IPS-20b (cell line): ENCODE measurements around the gene AGAP1.
A peak's percentile ranks its signal among the peaks of the same experiment; 100 is the strongest.

Source experiments
- H3K27ac ChIP-seq: one replicate; pipeline ENCODE4 v1.5.1; 2013; ENCODE audit warnings: low read length
- H3K27me3 ChIP-seq: 2 replicates; pipeline ENCODE4 v1.6.1; 2013; ENCODE audit warnings: mild to moderate bottlenecking, low read length, inconsistent platforms; ENCODE audit not compliant: insufficient read depth
- H3K36me3 ChIP-seq: 2 replicates; pipeline ENCODE4 v1.6.1; 2013; ENCODE audit warnings: low read depth, mild to moderate bottlenecking, inconsistent platforms, low read length, moderate library complexity; ENCODE audit not compliant: insufficient read depth
- H3K4me1 ChIP-seq: 2 replicates; pipeline ENCODE4 v1.6.1; 2013; ENCODE audit warnings: mild to moderate bottlenecking, control low read depth, inconsistent platforms, low read length, moderate library complexity; ENCODE audit not compliant: insufficient read depth
- H3K4me3 ChIP-seq: 2 replicates; pipeline ENCODE4 v1.5.1; 2013; ENCODE audit warnings: mild to moderate bottlenecking, low read length, inconsistent platforms
- H3K9ac ChIP-seq: 2 replicates; pipeline ENCODE4 v1.6.1; 2013; ENCODE audit warnings: low read depth, mild to moderate bottlenecking, inconsistent platforms, low read length, moderate library complexity
- H3K9me3 ChIP-seq: 2 replicates; pipeline ENCODE4 v1.6.1; 2013; ENCODE audit warnings: mild to moderate bottlenecking, low read depth, low read length, inconsistent platforms; ENCODE audit not compliant: insufficient read depth

Gene AGAP1

GRCh38 chr2:236167297-236168109 is 673.7 kb downstream of the AGAP1 start:
- Histone ChIP-seq H3K9ac (peak overlapping the region; percentile 2; the same call in 1 of the 2 replicates), H3K27ac (no peak overlapping the region), H3K9me3 (peaks cover 4% of the 10 kb centered on the region; the same call in 1 of the 2 replicates), H3K4me3 (peak overlapping the region; percentile 62), H3K36me3 (no peaks in the 10 kb centered on the region), H3K27me3 (peaks cover 100% of the 10 kb centered on the region), H3K4me1 (peaks cover 31% of the 10 kb centered on the region; the same call in 1 of the 2 replicates)

DNA sequence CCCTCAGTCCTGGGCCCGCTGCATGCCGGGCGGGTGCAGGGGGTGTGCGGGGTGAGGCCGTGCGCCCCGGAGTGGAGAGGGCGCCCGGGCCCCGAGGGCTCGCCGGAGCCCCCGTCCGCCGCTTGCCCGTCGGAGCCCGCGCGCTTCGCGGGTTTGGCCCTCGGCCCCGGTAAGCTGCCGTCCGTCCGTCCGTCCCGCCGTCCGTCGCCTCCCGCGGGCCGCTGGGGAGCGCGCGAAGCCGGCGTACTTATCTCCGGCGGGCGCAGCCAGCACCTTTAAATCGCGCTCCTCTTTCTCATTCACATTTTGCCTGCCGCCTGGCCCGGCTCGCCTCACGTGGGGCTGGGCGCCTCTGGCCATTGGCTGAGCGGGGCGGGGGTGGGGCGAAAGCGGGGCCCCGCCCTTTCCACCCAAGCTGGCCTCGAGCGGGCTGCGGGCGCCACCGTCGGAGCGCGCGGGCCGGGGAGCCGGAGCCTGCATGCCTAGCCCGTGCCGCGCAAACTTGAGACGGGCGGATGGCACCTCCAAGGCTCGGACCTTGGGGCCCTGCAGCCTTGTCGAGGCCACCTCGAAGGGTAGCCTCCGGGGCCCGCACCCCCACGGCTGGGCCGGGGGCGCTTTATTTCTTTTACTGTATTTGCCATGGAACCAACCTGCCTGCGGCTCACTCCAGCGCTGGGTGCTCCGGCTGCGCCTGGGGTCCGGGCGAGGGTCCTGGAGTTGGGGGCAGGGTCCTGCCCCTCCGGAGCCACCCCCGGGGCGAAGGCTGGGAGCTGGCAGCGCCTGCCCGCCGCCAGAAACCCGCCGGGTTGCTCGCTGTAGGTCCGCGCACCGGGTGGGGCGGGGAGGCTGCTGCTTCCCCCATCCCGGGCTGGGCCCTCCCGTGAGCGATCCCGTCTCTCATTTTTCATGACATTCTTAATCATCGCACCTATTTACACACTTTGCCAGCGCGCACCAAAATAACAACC is 674.6 kb downstream of the AGAP1 start, which contains the start of gene GBX2:
GBX2 (minus strand) TSS at position 277 of the 971 bp plus-strand sequence. CDS start 415 bp downstream, outside the sequence.
- Histone ChIP-seq H3K9me3 (no peaks in the 10 kb centered on the region; the same call in 1 of the 2 replicates), H3K9ac (no peak within 1 kb of the TSS), H3K4me3 (peak within 1 kb of the TSS; percentile 62; the same call in 1 of the 2 replicates), H3K27me3 (peaks cover 100% of the 10 kb centered on the region), H3K36me3 (no peaks in the 10 kb centered on the region), H3K27ac (no peak within 1 kb of the TSS), H3K4me1 (peaks cover 30% of the 10 kb centered on the region; the same call in 1 of the 2 replicates)

- H3K36me3 ChIP-seq: no peaks in the 10 kb centered on the region
- peak overlapping the region; percentile 48; the same call in 1 of the 2 replicates for H3K4me3 ChIP-seq
- no peak overlapping the region for H3K9ac ChIP-seq
- H3K27me3 ChIP-seq: peaks cover 100% of the 10 kb centered on the region
- H3K9me3 ChIP-seq: no peaks in the 10 kb centered on the region; the same call in 1 of the 2 replicates
- no peak overlapping the region for H3K27ac ChIP-seq
- H3K4me1 ChIP-seq: peaks cover 36% of the 10 kb centered on the region; the same call in 1 of the 2 replicates
Observed at GRCh38 chr2:236169151-236169721, 675.4 kb downstream of the AGAP1 start.

GRCh38 chr2:236169741-236170589 is 676.1 kb downstream of the AGAP1 start:
- Histone ChIP-seq H3K27me3 (peaks cover 100% of the 10 kb centered on the region), H3K9me3 (no peaks in the 10 kb centered on the region; the same call in 1 of the 2 replicates), H3K9ac (no peak overlapping the region), H3K36me3 (no peaks in the 10 kb centered on the region), H3K27ac (no peak overlapping the region), H3K4me3 (peak overlapping the region; percentile 48), H3K4me1 (peaks cover 37% of the 10 kb centered on the region)

- H3K4me3 ChIP-seq: peak overlapping the region; percentile 39; the same call in 1 of the 2 replicates
- no peaks in the 10 kb centered on the region for H3K36me3 ChIP-seq
- H3K27me3 ChIP-seq: peaks cover 100% of the 10 kb centered on the region
- H3K27ac ChIP-seq: no peak overlapping the region
- no peak overlapping the region for H3K9ac ChIP-seq
- peaks cover 40% of the 10 kb centered on the region for H3K4me1 ChIP-seq
- H3K9me3 ChIP-seq: no peaks in the 10 kb centered on the region; the same call in 1 of the 2 replicates
Observed at GRCh38 chr2:236170590-236171165, 676.8 kb downstream of the AGAP1 start.

DNA sequence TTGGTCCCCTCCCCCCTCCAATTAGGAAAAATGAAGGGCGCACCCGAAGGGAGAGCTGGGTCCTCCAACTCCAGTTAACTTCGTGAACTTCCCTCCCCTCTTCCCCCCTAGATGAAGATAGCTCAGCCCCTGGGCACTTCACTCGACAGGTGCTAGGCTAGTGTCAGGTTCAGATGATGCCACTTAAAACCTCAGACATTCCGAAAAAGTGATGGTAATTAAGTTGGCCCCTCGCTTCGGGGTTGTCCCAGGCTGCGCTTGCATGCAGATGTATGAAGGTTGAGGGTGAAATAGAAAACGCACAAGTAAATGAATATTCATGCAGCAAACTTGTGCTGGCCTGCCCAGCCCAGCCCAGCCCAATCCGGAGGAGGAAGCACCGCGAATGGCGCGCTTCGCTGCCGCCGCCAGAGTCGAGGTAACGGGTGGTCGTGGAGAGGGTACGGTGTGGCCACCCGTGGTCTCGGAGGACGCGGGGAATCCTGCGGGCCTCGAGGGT is 677.4 kb downstream of the AGAP1 start:
- no peak overlapping the region for H3K27ac ChIP-seq
- peaks cover 100% of the 10 kb centered on the region for H3K27me3 ChIP-seq
- no peaks in the 10 kb centered on the region; the same call in 1 of the 2 replicates for H3K9me3 ChIP-seq
- H3K4me3 ChIP-seq: peak overlapping the region; percentile 39; the same call in 1 of the 2 replicates
- H3K9ac ChIP-seq: no peak overlapping the region
- no peaks in the 10 kb centered on the region for H3K36me3 ChIP-seq
- H3K4me1 ChIP-seq: peaks cover 40% of the 10 kb centered on the region

- Histone ChIP-seq H3K27me3 (peaks cover 100% of the 10 kb centered on the region), H3K4me1 (peaks cover 40% of the 10 kb centered on the region), H3K9ac (no peak overlapping the region), H3K36me3 (no peaks in the 10 kb centered on the region), H3K4me3 (peak overlapping the region; percentile 39; the same call in 1 of the 2 replicates), H3K27ac (no peak overlapping the region), H3K9me3 (no peaks in the 10 kb centered on the region; the same call in 1 of the 2 replicates)
Observed at GRCh38 chr2:236171680-236172254, 677.9 kb downstream of the AGAP1 start.

- Histone ChIP-seq H3K36me3 (no peaks in the 10 kb centered on the region), H3K4me1 (peaks cover 40% of the 10 kb centered on the region), H3K27ac (no peak overlapping the region), H3K9ac (no peak overlapping the region), H3K4me3 (peak overlapping the region; percentile 13; the same call in 1 of the 2 replicates), H3K27me3 (peaks cover 100% of the 10 kb centered on the region), H3K9me3 (no peaks in the 10 kb centered on the region; the same call in 1 of the 2 replicates)
Observed at GRCh38 chr2:236172255-236173035, 678.6 kb downstream of the AGAP1 start.

DNA sequence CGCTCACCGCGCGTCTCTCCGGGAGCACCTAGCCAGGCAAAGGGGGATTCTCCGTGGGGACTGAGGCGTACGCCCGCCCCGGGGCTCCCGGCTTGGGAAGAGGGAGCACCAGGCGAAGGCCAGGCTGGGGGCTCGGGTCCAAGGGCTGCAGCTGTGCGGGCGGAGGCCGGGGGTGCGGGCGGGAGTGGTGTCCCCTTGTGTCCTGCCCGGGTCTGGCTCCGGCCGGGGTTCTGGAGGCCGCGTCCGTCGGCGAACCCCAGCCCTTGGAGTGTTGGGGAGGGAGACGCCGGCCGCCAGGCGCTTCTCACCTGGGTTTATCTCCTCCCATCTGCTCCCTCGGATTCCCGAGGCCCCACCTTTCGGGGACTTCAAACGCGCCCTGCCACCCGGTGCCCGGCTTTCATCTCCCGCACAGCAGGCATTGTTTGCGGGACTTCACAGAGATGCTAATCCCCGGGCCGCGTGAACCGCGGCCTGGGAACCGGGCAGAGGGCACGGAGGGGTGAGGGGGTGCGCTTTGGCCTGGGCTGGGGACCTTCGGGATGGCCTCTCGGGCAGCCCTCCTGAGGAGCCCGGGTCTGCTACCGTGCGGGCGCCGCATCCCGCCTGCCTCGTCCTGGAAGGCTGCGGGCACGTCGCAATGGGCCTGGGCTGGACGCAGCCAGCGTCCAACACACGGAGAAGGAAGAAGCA is 679.3 kb downstream of the AGAP1 start:
- no peaks in the 10 kb centered on the region; the same call in 1 of the 2 replicates for H3K9me3 ChIP-seq
- no peaks in the 10 kb centered on the region for H3K36me3 ChIP-seq
- H3K9ac ChIP-seq: no peak overlapping the region
- peak overlapping the region; percentile 13; the same call in 1 of the 2 replicates for H3K4me3 ChIP-seq
- peaks cover 40% of the 10 kb centered on the region for H3K4me1 ChIP-seq
- peaks cover 100% of the 10 kb centered on the region for H3K27me3 ChIP-seq
- no peak overlapping the region for H3K27ac ChIP-seq
